ENCODE results near the gene LCORL.

DNA sequence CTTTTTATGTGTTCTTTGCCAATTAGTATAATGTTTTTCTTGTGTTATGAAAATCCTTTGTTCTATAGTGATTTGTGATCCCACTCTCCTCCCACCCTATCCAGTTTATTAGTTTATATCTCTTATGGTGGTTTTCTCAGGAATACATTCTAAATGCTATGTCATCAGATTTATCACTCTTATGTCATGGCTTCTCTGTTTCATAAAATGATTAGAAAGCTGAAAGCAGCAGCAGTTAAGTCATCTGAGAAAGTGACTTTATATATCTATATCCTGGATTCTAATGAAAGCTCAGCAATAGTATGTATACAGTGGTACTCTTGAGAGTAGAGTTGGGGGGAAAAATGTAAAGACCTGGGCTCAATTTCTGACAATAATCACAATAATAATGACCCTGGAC, 169.6 kb downstream of the LCORL start:
- TF ChIP-seq, protein P1, sequence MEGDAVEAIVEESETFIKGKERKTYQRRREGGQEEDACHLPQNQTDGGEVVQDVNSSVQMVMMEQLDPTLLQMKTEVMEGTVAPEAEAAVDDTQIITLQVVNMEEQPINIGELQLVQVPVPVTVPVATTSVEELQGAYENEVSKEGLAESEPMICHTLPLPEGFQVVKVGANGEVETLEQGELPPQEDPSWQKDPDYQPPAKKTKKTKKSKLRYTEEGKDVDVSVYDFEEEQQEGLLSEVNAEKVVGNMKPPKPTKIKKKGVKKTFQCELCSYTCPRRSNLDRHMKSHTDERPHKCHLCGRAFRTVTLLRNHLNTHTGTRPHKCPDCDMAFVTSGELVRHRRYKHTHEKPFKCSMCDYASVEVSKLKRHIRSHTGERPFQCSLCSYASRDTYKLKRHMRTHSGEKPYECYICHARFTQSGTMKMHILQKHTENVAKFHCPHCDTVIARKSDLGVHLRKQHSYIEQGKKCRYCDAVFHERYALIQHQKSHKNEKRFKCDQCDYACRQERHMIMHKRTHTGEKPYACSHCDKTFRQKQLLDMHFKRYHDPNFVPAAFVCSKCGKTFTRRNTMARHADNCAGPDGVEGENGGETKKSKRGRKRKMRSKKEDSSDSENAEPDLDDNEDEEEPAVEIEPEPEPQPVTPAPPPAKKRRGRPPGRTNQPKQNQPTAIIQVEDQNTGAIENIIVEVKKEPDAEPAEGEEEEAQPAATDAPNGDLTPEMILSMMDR (IDR thresholded peaks at IDR 0.05; ENCODE audit: insufficient read depth, low read length), result no peak
- TF ChIP-seq GABPA (IDR thresholded peaks at IDR 0.05; ENCODE audit: low read depth) (no peak), POLR2AphosphoS5 (IDR thresholded peaks at IDR 0.05; ENCODE audit: low read depth) (no peak)
